ENCODE results near the gene LIMS2.

Gene LIMS2

DNA sequence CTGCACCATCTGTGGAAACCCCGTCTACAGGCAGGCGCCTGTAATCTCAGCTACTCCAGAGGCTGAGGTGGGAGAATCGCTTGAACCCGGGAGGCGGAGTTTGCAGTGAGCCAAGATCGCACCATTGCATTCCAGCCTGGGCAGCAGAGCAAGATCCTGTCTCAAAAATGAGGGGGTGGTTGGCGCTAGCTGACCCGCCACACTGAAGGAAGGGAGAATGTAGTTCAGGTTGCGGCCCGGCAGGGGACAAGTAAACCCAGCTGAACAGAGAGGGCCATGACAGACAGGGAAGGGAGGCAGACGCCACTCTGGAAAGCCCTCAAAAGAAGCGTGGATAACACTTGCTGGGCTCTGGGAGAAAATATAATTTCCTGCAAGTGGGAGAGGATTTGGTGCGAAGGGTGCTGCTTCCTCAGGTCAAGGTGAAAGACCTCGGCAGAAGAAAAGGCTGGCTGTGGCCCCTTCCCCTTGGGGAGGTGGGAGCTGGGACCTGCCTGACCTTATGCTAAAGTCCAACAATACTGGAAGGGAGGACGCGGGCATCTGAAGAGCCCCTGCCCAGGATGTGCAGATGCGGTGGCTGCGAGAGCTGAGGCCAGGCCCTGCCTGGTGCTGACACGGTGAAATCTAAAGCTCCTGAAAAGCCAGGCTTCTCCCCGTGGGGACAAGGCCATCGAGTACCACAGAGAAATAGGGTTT is 22.3 kb upstream of the LIMS2 start:
- no peak for DNase-seq (ENCODE audit: low read depth)
- TF ChIP-seq, protein P1, sequence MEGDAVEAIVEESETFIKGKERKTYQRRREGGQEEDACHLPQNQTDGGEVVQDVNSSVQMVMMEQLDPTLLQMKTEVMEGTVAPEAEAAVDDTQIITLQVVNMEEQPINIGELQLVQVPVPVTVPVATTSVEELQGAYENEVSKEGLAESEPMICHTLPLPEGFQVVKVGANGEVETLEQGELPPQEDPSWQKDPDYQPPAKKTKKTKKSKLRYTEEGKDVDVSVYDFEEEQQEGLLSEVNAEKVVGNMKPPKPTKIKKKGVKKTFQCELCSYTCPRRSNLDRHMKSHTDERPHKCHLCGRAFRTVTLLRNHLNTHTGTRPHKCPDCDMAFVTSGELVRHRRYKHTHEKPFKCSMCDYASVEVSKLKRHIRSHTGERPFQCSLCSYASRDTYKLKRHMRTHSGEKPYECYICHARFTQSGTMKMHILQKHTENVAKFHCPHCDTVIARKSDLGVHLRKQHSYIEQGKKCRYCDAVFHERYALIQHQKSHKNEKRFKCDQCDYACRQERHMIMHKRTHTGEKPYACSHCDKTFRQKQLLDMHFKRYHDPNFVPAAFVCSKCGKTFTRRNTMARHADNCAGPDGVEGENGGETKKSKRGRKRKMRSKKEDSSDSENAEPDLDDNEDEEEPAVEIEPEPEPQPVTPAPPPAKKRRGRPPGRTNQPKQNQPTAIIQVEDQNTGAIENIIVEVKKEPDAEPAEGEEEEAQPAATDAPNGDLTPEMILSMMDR (IDR thresholded peaks at IDR 0.05; ENCODE audit: low read depth, low read length), result no peak
- no peak for TF ChIP-seq POLR2A (IDR thresholded peaks at IDR 0.05; ENCODE audit: extremely low read depth, insufficient read length)
- TF ChIP-seq, protein P2, sequence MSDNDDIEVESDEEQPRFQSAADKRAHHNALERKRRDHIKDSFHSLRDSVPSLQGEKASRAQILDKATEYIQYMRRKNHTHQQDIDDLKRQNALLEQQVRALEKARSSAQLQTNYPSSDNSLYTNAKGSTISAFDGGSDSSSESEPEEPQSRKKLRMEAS (IDR thresholded peaks at IDR 0.05; ENCODE audit: low read depth, low read length), result no peak
- TF ChIP-seq MYC (IDR thresholded peaks at IDR 0.05; ENCODE audit: low read depth, low read length), result no peak
- no peak overlapping the region for H3K4me3 ChIP-seq (ENCODE audit: low read depth, low read length)

DNA sequence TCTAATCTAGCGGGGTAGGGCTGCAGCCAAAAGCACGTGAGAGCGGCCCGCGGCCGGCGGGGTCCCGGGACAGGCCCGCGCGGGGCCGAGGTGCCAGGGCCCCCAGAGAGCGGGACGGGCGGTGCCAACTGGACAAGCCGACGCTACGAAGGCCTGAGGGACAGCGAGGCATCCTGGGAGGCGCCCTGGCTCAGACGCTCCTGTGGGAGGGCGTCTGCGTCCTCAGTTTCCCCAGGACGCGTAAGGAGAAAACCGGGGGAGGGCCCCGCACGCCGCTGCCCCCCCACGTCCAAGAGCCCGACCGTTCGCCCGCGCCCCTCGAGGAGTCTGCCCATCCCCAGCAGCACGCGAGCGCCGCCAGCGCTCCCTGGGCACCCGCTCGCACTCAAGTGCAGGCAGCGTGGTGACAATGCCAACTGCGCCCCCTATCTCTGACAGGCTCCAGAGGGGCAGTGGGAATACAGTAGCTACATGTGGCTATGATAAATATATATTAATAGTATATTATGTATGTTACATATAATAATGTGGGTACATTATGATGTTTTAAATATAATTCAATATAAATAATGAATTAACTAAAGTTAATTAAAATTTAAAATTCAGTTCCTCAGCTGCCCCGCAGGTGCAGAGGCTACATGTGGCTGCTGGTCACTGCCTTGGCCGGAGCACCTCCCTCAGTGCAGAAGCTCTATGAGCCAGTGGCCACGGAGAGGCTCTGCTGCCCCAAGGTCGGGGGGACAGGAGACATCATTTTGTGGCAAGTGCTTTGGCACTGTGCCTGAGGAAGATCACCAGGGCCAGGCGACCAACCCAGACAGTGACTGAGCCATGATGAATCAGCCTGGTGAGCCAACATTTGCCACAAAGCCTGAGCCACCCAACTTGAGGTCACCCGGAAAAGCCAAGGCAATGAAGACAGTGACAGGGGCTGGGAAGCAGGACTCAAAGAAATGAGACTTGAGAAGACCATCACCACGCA is 20.5 kb upstream of the LIMS2 start:
- peak; percentile 27 for DNase-seq (ENCODE audit: low read depth)
- TF ChIP-seq, protein P2 (IDR thresholded peaks at IDR 0.05; ENCODE audit: low read depth, low read length), result no peak
- TF ChIP-seq, protein P1 (IDR thresholded peaks at IDR 0.05; ENCODE audit: low read depth, low read length), result peak; percentile 5
- H3K4me3 ChIP-seq (ENCODE audit: low read depth, low read length), result no peak overlapping the region

DNA sequence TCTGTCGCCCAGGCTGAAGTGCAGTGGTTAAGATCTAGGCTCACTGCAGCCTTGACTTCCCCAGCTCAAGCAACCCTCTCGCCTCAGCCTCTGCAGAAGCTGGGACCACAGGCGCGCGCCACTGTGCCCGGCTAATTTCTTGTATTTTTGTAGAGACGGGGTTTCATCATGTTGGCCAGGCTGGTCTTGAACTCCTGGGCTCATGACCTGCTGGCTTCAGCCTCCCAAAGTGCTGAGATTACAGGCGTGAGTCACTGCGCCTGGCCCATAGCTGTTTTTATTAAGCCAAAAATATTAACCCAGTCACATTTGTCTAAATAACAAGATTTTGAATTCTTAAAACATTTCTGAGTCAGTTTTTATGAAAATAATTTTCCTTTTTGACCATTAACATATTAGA is 19.7 kb upstream of the LIMS2 start:
- H3K4me3 ChIP-seq (ENCODE audit: low read depth, low read length), result no peak overlapping the region
- no peak for TF ChIP-seq POLR2A (IDR thresholded peaks at IDR 0.05; ENCODE audit: extremely low read depth, insufficient read length)
- TF ChIP-seq MYC (IDR thresholded peaks at IDR 0.05; ENCODE audit: low read depth, low read length), result no peak
- DNase-seq (ENCODE audit: low read depth), result no peak

DNA sequence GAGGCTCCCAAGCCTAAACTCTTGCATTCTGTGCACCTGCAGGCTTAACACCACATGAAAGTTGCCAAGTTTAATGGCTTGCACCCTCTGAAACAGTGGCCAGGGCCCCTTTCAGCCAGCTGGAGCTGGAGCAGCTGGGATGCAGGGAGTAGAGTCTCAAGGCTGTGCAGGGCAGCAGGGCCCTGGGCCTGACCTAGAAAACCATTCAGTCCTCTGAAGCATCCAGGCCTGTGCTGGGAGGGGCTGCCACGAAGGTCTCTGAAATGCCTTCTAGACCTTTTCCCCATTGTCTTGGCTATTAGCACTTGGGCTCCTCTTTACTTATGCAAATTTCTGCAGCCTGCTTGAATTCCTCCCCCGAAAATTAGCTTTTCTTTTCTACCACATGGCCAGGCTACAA is 15.4 kb upstream of the LIMS2 start:
- TF ChIP-seq MYC (IDR thresholded peaks at IDR 0.05; ENCODE audit: low read depth, low read length) (no peak), POLR2A (IDR thresholded peaks at IDR 0.05; ENCODE audit: extremely low read depth, insufficient read length) (no peak)
- TF ChIP-seq, protein P2 (IDR thresholded peaks at IDR 0.05; ENCODE audit: low read depth, low read length), result no peak
- TF ChIP-seq, protein P1 (IDR thresholded peaks at IDR 0.05; ENCODE audit: low read depth, low read length), result no peak
- no peak overlapping the region for H3K4me3 ChIP-seq (ENCODE audit: low read depth, low read length)
- no peak for DNase-seq (ENCODE audit: low read depth)

DNA sequence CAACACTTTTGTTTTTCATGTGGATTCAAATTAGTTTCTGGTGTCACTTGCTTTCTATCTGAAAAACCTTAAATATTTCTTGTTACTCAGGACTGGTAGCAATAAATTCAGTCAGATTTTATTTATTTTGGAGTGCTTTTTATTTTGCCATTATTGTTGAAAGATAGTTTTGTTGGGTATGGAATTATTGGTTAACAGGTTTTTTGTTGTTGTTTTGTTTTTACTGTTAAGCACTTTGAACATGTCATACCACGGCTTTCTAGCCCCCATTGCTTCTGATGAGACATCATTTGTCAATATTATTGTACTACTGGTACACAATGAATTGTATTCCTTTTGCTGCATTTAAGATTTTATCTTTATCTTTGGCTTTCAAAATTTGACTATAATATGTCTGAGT is 13.1 kb upstream of the LIMS2 start:
- TF ChIP-seq MYC (IDR thresholded peaks at IDR 0.05; ENCODE audit: low read depth, low read length) (no peak), POLR2A (IDR thresholded peaks at IDR 0.05; ENCODE audit: extremely low read depth, insufficient read length) (no peak)
- TF ChIP-seq, protein P2 (IDR thresholded peaks at IDR 0.05; ENCODE audit: low read depth, low read length), result no peak
- TF ChIP-seq, protein P1 (IDR thresholded peaks at IDR 0.05; ENCODE audit: low read depth, low read length), result no peak
- no peak overlapping the region for H3K4me3 ChIP-seq (ENCODE audit: low read depth, low read length)
- DNase-seq (ENCODE audit: low read depth), result no peak

Data from NB4 (cell line).